BJ (cell line): ENCODE results near the gene NDUFA1. TPM values are rescaled to one million over a fixed set of nuclear protein-coding genes. Genes with fewer than 3 reads are reported as not detected.

Source experiments
- CTCF ChIA-PET: fragments of 350-600 bp; formaldehyde crosslinking; extraction: SDS; loops from one replicate; lab custom pipeline; 2021; ENCODE audit warnings: antibody characterized with exemption, inconsistent platforms; lab: Yijun Ruan, JAX
- POLR2A ChIA-PET: fragments of 300-600 bp; sonication (Branson Sonifier 250); formaldehyde crosslinking; extraction: SDS; loops from one replicate; lab custom pipeline; 2021; ENCODE audit warnings: antibody characterized with exemption; lab: Charles Lee
- DNase-seq: peaks from one replicate; pipeline ENCODE4 v3.0.0-alpha.2; 2011; ENCODE audit warnings: low read depth
- H3K27me3 ChIP-seq: 2 replicates; pipeline ENCODE4 v1.6.0; 2011; ENCODE audit warnings: low read length; ENCODE audit not compliant: control insufficient read depth, insufficient read depth
- H3K36me3 ChIP-seq: 2 replicates; pipeline ENCODE4 v1.5.1; 2011; ENCODE audit warnings: low read length; ENCODE audit not compliant: control insufficient read depth, insufficient read depth
- H3K4me3 ChIP-seq: 2 replicates; pipeline ENCODE4 v1.5.1; 2011; ENCODE audit warnings: low read depth, mild to moderate bottlenecking, control low read depth, low read length
- CTCF ChIP-seq: IDR thresholded peaks from 2 replicates; pipeline ENCODE4 v1.5.1; 2011; ENCODE audit warnings: low read depth, mild to moderate bottlenecking, control low read depth, inconsistent platforms, low read length, moderate library complexity; ENCODE audit not compliant: insufficient read depth
- polyA plus RNA-seq: library from polyadenylated mRNA; depleted of rRNA; stranded (reverse); fragments of >200 nt; gene quantifications from 2 replicates; pipeline ENCODE4 v1.2.3, GENCODE V29; 2011

NDUFA1 gene
- polyA plus RNA-seq, 1 experiment, result 58.9 TPM

DNA sequence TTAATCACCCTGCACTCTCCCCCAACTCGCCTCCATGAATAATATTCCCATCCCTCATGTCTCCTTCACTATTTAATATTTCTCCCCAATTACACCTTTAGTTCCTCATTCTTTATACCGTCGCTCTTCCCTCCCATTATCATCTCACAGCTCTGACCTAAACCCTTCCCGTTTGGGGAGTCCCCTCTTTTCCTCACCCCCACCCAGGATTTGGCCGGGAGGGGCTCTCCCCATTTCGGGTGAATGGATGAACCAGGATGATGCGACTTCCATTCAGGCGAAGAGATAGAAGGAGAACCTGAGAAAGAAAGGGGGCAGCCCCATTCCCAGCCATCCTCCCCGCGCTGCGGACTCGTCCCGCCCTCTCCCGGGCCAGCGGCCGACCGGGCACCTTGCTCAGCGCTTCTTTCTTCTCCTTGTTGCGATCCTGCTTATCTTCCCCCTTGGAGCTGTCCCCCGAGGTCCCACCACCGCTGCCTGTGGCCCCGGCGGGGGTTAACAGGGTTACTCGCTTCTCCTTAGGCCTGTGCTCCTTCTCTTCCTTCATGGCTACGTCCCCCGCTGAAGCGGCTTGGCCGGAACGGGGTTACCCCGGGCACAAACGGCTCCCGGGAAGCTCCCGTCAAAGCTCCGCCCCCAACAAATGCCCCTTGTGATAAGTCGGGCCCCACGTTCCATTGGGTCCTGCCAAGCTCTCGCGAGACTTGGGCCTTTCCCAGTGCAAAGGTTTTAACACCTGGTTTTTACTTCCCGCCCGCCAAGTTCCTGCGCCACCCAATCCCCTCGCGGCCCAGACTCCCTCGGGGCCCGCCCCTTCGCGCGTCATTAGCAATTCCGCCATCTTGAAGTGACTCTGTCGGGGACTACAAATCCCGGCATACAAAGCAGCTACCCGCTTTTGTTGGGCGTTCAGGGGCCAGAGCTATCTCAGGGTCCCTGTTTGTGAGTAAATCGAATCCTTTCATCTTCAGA, 19.0 kb upstream of the NDUFA1 start, which contains the start of gene UPF3B:
Gene UPF3B, minus strand, starts transcription at position 582 of the 972 bp plus-strand sequence. Its CDS starts 35 bp downstream, at position 547.
- peak; percentile 93 for DNase-seq
- no peaks in the 10 kb centered on the region for H3K36me3 ChIP-seq
- H3K4me3 ChIP-seq, result peak within 1 kb of the TSS; percentile 67
- ChIA-PET CTCF (interaction anchor here (1.1 to 1.2 kb wide), 2 partner anchors 18 to 336 kb away, joined by 3 read pairs; no protein-coding TSS in a partner anchor), POLR2A (interaction anchor here (0.6 to 1.4 kb wide), 5 partner anchors 18 to 520 kb away, joined by 3 to 11 read pairs (median 4); partner anchors contain the start of gene RPL39)
- 0 out of 2 replicates have a peak, but pooled peaks have one; percentile 9 for TF ChIP-seq CTCF
- H3K27me3 ChIP-seq, result no peaks in the 10 kb centered on the region

- POLR2A ChIA-PET, result interaction anchor here (0.6 to 1.4 kb wide), 5 partner anchors 17 to 520 kb away, joined by 3 to 11 read pairs (median 4); partner anchors contain the start of gene RPL39
- Histone ChIP-seq H3K36me3 (no peaks in the 10 kb centered on the region), H3K4me3 (peak overlapping the region; percentile 33), H3K27me3 (no peaks in the 10 kb centered on the region)
- CTCF ChIA-PET, result interaction anchor here (1.1 to 1.2 kb wide), 2 partner anchors 17 to 337 kb away, joined by 3 read pairs; no protein-coding TSS in a partner anchor
- TF ChIP-seq CTCF, result no peak
- no peak for DNase-seq
Measured at GRCh38 chrX:119853444-119853843, 18.2 kb upstream of the NDUFA1 start.

DNA sequence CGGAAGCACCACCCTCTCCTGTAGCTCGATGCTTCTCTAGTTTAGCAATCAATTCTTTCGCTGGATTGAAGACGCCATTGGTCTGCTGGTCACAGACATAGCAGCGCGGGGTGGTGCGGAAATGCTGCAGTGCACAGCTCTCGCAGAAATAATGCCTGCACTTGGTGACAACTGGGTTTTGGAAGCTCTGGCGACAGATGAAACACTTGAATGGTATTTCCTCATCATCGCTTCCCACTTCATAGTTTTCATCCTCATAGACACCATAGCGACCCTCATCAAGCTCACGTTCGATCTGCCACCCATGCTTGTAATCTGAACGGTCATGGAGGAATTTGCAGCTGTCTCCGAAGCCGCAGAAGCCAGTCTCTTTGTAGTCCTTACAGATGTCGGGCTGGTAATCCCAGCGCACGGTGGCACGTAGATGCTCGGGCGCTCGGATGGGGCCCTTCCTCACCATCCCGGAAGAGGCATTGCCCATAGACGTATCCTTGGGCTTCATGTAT, 953 bp upstream of the NDUFA1 start:
- Histone ChIP-seq H3K27me3 (no peaks in the 10 kb centered on the region), H3K36me3 (no peaks in the 10 kb centered on the region), H3K4me3 (peak overlapping the region; percentile 59)
- DNase-seq, result no peak
- CTCF ChIA-PET, result interaction anchor here (1.5 kb wide), 1 partner anchor 18 kb away, joined by 3 read pairs; the partner anchor contains the start of gene UPF3B
- no peak for TF ChIP-seq CTCF
- POLR2A ChIA-PET, result interaction anchor here (1.3 kb wide), 1 partner anchor 18 kb away, joined by 4 read pairs; the partner anchor contains the start of gene UPF3B

DNA sequence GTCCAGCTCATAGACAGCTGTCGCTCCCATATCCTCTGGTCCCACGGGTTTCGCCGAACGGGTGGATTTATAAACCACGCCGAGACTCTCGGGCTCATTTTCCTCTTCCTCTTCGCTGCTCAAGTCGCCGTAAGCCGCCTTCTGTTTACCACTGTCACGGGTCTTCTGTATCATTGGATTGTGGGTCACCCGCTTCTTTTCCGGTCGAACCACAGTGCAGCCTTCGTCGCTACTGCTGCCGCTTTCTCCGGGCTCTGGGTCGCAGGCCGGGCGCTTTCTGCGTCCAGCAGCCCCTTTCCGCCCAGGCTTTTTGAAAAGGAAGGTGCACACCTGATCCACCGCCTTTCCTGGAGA, 410 bp upstream of the NDUFA1 start:
- ChIA-PET CTCF (interaction anchor here (1.5 kb wide), 1 partner anchor 18 kb away, joined by 3 read pairs; the partner anchor contains the start of gene UPF3B), POLR2A (no interaction called here)
- DNase-seq, result no peak
- Histone ChIP-seq H3K36me3 (no peaks in the 10 kb centered on the region), H3K4me3 (peak overlapping the region; percentile 59), H3K27me3 (no peaks in the 10 kb centered on the region)
- no peak for TF ChIP-seq CTCF

DNA sequence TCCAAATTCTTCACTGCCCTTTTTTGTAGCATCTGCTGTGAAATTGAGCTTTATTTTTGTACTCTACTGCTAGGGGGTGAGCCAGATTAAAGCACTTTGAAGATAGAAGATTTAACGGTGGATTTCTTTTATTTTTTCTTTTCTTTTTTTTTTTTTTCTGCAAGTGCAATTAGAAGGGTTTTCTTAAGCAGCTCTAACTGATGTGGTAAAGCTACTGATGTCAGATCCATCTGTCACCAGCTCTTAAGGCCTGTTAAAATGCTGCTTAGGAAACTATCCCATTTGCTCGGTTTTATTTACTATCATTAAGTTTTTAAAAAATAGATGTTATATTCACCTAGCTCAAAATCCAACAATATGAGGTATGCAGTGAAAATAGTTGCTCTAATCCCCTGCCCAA, 7.1 kb downstream of the NDUFA1 start:
- H3K36me3 ChIP-seq, result no peaks in the 10 kb centered on the region
- no peak overlapping the region for H3K4me3 ChIP-seq
- POLR2A ChIA-PET, result no interaction called here

More for the DNA sequence above, 7.1 kb downstream of the NDUFA1 start:
- TF ChIP-seq CTCF, result no peak
- no peaks in the 10 kb centered on the region for H3K27me3 ChIP-seq
- DNase-seq, result no peak
- CTCF ChIA-PET, result interaction anchor here (0.7 to 1.6 kb wide), 2 partner anchors 9 to 266 kb away, joined by 3 to 8 read pairs; no protein-coding TSS in a partner anchor
